ENCODE data around the gene UROC1. TPM values are rescaled to one million over a fixed set of nuclear protein-coding genes. Genes with fewer than 3 reads are reported as not detected.

UROC1 gene
- polyA plus RNA-seq, 1 of the 3 experiments (the other 2 are of a cell fraction) = not detected

GRCh38 chr3:126556637-126557414 lies 39.3 kb upstream of the UROC1 start:
- DNase-seq = no peak
- CTCF ChIA-PET = interaction anchor here (1.7 to 2.2 kb wide), 2 partner anchors 12 to 123 kb away, joined by 3 to 6 read pairs; no protein-coding TSS in a partner anchor
- Histone ChIP-seq H4K20me1 (ENCODE audit: insufficient read depth) (no peaks in the 10 kb centered on the region), H3K4me3 (ENCODE audit: low read depth in 2 of 2, low read length in 1 of 2) (no peak overlapping the region), H3K27me3 (ENCODE audit: insufficient read depth) (no peaks in the 10 kb centered on the region), H3F3A (replicated peaks; ENCODE audit: insufficient read depth) (no peaks in the 10 kb centered on the region), H2AFZ (ENCODE audit: low read depth) (no peak overlapping the region), H3K27ac (ENCODE audit: low read depth in 2 of 2, low read length in 1 of 2) (no peak overlapping the region), H3K4me1 (ENCODE audit: control insufficient read depth in 1 of 2, insufficient read depth in 2 of 2, low read depth in 1 of 2, low read length in 1 of 2) (peaks cover 0 to 11% of the 10 kb centered on the region in 2 experiments; a peak in 1 of 4 replicates), H3K36me3 (replicated peaks in 1 of 2; ENCODE audit: control insufficient read depth in 1 of 2, insufficient read depth in 2 of 2, low read length in 1 of 2) (no peaks in the 10 kb centered on the region), H3K4me2 (no peak overlapping the region), H3K9me3 (no peaks in the 10 kb centered on the region), H3K9ac (no peak overlapping the region), H3K79me2 (ENCODE audit: insufficient read depth) (no peaks in the 10 kb centered on the region), H3K9me2 (no peaks in the 10 kb centered on the region)
- 90% methylated on average over 6 of the region's 8 CpGs for WGBS (ENCODE audit: low lambda C conversion rate)
- no peak for TF ChIP-seq FOXJ3 (CRISPR knock-in tag; IDR thresholded peaks at IDR 0.05)
- TF ChIP-seq RXRA (IDR thresholded peaks at IDR 0.05; ENCODE audit: borderline replicate concordance, low read depth) = no peak
- no peak for TF ChIP-seq SIN3A (IDR thresholded peaks at IDR 0.05; ENCODE audit: borderline replicate concordance, low read depth, low read length)
- TF ChIP-seq GABPA (IDR thresholded peaks at IDR 0.05; ENCODE audit: low read depth) = no peak
- TF ChIP-seq, protein P1, sequence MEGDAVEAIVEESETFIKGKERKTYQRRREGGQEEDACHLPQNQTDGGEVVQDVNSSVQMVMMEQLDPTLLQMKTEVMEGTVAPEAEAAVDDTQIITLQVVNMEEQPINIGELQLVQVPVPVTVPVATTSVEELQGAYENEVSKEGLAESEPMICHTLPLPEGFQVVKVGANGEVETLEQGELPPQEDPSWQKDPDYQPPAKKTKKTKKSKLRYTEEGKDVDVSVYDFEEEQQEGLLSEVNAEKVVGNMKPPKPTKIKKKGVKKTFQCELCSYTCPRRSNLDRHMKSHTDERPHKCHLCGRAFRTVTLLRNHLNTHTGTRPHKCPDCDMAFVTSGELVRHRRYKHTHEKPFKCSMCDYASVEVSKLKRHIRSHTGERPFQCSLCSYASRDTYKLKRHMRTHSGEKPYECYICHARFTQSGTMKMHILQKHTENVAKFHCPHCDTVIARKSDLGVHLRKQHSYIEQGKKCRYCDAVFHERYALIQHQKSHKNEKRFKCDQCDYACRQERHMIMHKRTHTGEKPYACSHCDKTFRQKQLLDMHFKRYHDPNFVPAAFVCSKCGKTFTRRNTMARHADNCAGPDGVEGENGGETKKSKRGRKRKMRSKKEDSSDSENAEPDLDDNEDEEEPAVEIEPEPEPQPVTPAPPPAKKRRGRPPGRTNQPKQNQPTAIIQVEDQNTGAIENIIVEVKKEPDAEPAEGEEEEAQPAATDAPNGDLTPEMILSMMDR (IDR thresholded peaks at IDR 0.05) = no peak
- no peak for TF ChIP-seq MXI1 (IDR thresholded peaks at IDR 0.05; ENCODE audit: low read depth, low read length)
- TF ChIP-seq, protein P2, sequence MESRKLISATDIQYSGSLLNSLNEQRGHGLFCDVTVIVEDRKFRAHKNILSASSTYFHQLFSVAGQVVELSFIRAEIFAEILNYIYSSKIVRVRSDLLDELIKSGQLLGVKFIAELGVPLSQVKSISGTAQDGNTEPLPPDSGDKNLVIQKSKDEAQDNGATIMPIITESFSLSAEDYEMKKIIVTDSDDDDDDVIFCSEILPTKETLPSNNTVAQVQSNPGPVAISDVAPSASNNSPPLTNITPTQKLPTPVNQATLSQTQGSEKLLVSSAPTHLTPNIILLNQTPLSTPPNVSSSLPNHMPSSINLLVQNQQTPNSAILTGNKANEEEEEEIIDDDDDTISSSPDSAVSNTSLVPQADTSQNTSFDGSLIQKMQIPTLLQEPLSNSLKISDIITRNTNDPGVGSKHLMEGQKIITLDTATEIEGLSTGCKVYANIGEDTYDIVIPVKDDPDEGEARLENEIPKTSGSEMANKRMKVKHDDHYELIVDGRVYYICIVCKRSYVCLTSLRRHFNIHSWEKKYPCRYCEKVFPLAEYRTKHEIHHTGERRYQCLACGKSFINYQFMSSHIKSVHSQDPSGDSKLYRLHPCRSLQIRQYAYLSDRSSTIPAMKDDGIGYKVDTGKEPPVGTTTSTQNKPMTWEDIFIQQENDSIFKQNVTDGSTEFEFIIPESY (IDR thresholded peaks at IDR 0.05; ENCODE audit: borderline replicate concordance, low read depth) = no peak
- TF ChIP-seq MEF2A (IDR thresholded peaks at IDR 0.05; ENCODE audit: borderline replicate concordance, low read depth) = no peak
- no peak for TF ChIP-seq EZH2phosphoT487 (IDR thresholded peaks at IDR 0.05; ENCODE audit: borderline replicate concordance, low read depth)
- no peak for TF ChIP-seq JUND (IDR thresholded peaks at IDR 0.05)
- no peak for TF ChIP-seq RFX5 (IDR thresholded peaks at IDR 0.05; ENCODE audit: low read length)
- TF ChIP-seq NRF1 (IDR thresholded peaks at IDR 0.05; ENCODE audit: low read depth, low read length) = no peak
- TF ChIP-seq, protein P3, sequence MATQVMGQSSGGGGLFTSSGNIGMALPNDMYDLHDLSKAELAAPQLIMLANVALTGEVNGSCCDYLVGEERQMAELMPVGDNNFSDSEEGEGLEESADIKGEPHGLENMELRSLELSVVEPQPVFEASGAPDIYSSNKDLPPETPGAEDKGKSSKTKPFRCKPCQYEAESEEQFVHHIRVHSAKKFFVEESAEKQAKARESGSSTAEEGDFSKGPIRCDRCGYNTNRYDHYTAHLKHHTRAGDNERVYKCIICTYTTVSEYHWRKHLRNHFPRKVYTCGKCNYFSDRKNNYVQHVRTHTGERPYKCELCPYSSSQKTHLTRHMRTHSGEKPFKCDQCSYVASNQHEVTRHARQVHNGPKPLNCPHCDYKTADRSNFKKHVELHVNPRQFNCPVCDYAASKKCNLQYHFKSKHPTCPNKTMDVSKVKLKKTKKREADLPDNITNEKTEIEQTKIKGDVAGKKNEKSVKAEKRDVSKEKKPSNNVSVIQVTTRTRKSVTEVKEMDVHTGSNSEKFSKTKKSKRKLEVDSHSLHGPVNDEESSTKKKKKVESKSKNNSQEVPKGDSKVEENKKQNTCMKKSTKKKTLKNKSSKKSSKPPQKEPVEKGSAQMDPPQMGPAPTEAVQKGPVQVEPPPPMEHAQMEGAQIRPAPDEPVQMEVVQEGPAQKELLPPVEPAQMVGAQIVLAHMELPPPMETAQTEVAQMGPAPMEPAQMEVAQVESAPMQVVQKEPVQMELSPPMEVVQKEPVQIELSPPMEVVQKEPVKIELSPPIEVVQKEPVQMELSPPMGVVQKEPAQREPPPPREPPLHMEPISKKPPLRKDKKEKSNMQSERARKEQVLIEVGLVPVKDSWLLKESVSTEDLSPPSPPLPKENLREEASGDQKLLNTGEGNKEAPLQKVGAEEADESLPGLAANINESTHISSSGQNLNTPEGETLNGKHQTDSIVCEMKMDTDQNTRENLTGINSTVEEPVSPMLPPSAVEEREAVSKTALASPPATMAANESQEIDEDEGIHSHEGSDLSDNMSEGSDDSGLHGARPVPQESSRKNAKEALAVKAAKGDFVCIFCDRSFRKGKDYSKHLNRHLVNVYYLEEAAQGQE (IDR thresholded peaks at IDR 0.05; ENCODE audit: low read depth, low read length) = no peak
- TF ChIP-seq, protein P4, sequence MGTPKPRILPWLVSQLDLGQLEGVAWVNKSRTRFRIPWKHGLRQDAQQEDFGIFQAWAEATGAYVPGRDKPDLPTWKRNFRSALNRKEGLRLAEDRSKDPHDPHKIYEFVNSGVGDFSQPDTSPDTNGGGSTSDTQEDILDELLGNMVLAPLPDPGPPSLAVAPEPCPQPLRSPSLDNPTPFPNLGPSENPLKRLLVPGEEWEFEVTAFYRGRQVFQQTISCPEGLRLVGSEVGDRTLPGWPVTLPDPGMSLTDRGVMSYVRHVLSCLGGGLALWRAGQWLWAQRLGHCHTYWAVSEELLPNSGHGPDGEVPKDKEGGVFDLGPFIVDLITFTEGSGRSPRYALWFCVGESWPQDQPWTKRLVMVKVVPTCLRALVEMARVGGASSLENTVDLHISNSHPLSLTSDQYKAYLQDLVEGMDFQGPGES (IDR thresholded peaks at IDR 0.05; ENCODE audit: low read depth, low read length) = no peak
- no peak for TF ChIP-seq ELF1 (IDR thresholded peaks at IDR 0.05)
- TF ChIP-seq TAF1 (IDR thresholded peaks at IDR 0.05; ENCODE audit: borderline replicate concordance, low read depth, low read length) = no peak
- no peak for TF ChIP-seq TEAD4 (IDR thresholded peaks at IDR 0.05; ENCODE audit: borderline replicate concordance, insufficient read depth)
- POLR2A ChIA-PET = no interaction called here
